PFSK-1 (cell line): Measurements from ENCODE around the gene FIBCD1.

Experiments
- FOXP2 ChIP-seq: optimal IDR thresholded peaks from 2 replicates; pipeline ENCODE3; 2011; ENCODE audit warnings: borderline replicate concordance, control low read depth, inconsistent platforms; ENCODE audit not compliant: insufficient read depth; ENCODE audit errors: extremely low read length, extremely low read depth
- POLR2AphosphoS5 ChIP-seq: IDR thresholded peaks from 2 replicates; pipeline ENCODE4 v1.6.1; 2012; ENCODE audit warnings: low read depth, mild to moderate bottlenecking, control low read depth, low read length, moderate library complexity
- REST ChIP-seq, 2 experiments: IDR thresholded peaks; 2 replicates each; pipeline versions ENCODE4 v1.6.1 to v1.8.0; 2011 to 2012; ENCODE audit warnings: low read depth in 2 of 2, low read length in 2 of 2, control low read depth in 1 of 2, inconsistent platforms in 1 of 2, mild to moderate bottlenecking in 1 of 2, moderate library complexity in 1 of 2; ENCODE audit not compliant: insufficient read depth in 1 of 2
- SIN3A ChIP-seq: IDR thresholded peaks from 2 replicates; pipeline ENCODE4 v1.6.1; 2012; ENCODE audit warnings: mild to moderate bottlenecking, low read length, moderate library complexity, borderline replicate concordance; ENCODE audit not compliant: insufficient read depth
- TAF1 ChIP-seq: IDR thresholded peaks from 2 replicates; pipeline ENCODE4 v1.6.1; 2012; ENCODE audit warnings: low read length, control low read depth, borderline replicate concordance; ENCODE audit not compliant: insufficient read depth

Gene FIBCD1

GRCh38 chr9:130979591-130980385, 40.7 kb upstream of the FIBCD1 start:
- TF ChIP-seq SIN3A, result no peak
- TF ChIP-seq FOXP2, result no peak
- TF ChIP-seq REST (IDR thresholded peaks at IDR 0.05; ENCODE audit: insufficient read depth in 1 of 2, low read depth in 2 of 2, low read length in 2 of 2), result no peak
- no peak for TF ChIP-seq TAF1
- TF ChIP-seq POLR2AphosphoS5, result no peak

GRCh38 chr9:130977811-130978221, 38.8 kb upstream of the FIBCD1 start:
- TF ChIP-seq POLR2AphosphoS5 (no peak), SIN3A (no peak), TAF1 (no peak), FOXP2 (no peak), REST (IDR thresholded peaks at IDR 0.05; ENCODE audit: insufficient read depth in 1 of 2, low read depth in 2 of 2, low read length in 2 of 2) (no peak)

GRCh38 chr9:130975932-130976841, 37.1 kb upstream of the FIBCD1 start:
- TF ChIP-seq FOXP2, result no peak
- TF ChIP-seq SIN3A, result no peak
- TF ChIP-seq REST (IDR thresholded peaks at IDR 0.05; ENCODE audit: insufficient read depth in 1 of 2, low read depth in 2 of 2, low read length in 2 of 2), result no peak
- TF ChIP-seq POLR2AphosphoS5, result no peak
- TF ChIP-seq TAF1, result no peak

- TF ChIP-seq POLR2AphosphoS5 (no peak), TAF1 (no peak), SIN3A (no peak), FOXP2 (no peak), REST (IDR thresholded peaks at IDR 0.05; ENCODE audit: insufficient read depth in 1 of 2, low read depth in 2 of 2, low read length in 2 of 2) (no peak)
Measured at GRCh38 chr9:130975156-130975555, 36.1 kb upstream of the FIBCD1 start.
